Muscle layer of colon (tissue), 2 donors: ENCODE results near the gene SNTA1.
"Not testable (repeated sequence)": the region's sequence is repeated elsewhere in the genome, so short reads cannot be mapped to it uniquely, and the experiment has no call there.

ENCODE experiments used
- H3K27ac ChIP-seq: one replicate; pipeline ENCODE4 v1.7.0; 2013; ENCODE audit warnings: low read depth, mild to moderate bottlenecking, low read length, moderate library complexity
- H3K27me3 ChIP-seq, 2 donors: one replicate each; pipeline ENCODE4 v1.7.0; 2013; ENCODE audit warnings: low read length in 2 of 2, mild to moderate bottlenecking in 2 of 2; ENCODE audit not compliant: insufficient read depth in 2 of 2, control insufficient read depth in 1 of 2
- H3K36me3 ChIP-seq: one replicate; pipeline ENCODE4 v1.7.0; 2013; ENCODE audit warnings: mild to moderate bottlenecking, low read length; ENCODE audit not compliant: insufficient read depth
- H3K4me1 ChIP-seq: one replicate; pipeline ENCODE4 v1.7.0; 2013; ENCODE audit warnings: mild to moderate bottlenecking, low read length; ENCODE audit not compliant: insufficient read depth
- H3K4me3 ChIP-seq, 2 donors: one replicate each; pipeline ENCODE4 v1.7.0; 2013; ENCODE audit warnings: low read length in 2 of 2, low read depth in 1 of 2, mild to moderate bottlenecking in 1 of 2, moderate library complexity in 1 of 2
- H3K9ac ChIP-seq: one replicate; pipeline ENCODE4 v1.7.0; 2013; ENCODE audit warnings: low read length
- H3K9me3 ChIP-seq: one replicate; pipeline ENCODE4 v1.7.0; 2013; ENCODE audit warnings: mild to moderate bottlenecking, low read length
- donor health status: abdominal sarcoma.
- donor health status: Adenocarcinoma of cecum.

Gene SNTA1

DNA sequence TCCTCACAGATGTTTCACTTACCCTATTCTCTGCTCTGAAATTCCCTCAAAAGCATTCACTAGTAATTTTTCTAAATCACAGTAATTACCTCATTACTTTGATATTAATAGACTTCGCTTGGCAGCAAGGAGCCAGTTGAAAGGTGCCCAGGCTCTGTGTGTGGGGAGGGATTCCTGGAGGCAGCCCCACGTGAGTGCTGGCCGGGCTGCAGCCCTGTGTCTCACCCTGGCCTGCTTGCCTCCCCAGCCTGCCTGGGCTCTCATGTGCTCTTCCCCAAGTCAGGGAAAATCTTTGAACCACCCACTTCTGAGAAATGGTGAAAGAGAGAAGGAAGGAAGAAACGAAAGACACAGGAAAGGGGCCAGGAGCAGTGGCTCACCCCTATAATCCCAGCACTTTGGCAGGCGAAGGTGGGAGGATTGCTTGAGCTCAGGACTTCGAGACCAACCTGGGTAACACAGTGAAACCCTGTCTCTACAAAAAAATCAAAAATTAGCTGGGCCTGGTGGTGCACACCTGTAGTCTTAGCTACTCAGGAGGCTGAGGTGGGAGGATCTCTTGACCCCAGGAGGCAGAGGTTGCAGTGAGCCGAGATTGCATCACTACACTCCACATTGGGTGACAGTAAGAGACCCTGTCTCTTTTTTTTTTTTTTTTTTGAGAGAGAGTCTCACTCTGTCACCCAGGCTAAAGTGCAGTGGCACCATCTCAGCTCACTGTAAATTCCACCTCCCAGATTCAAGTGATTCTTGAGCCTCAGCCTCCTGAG, 20.0 kb upstream of the SNTA1 start:
- H3K4me1 ChIP-seq, result no peaks in the 10 kb centered on the region
- no peaks in the 10 kb centered on the region for H3K36me3 ChIP-seq
- no peak overlapping the region for H3K27ac ChIP-seq
- H3K27me3 ChIP-seq, result no peaks in the 10 kb centered on the region
- no peak overlapping the region for H3K4me3 ChIP-seq
- H3K9ac ChIP-seq, result no peak overlapping the region
- H3K9me3 ChIP-seq, result no peaks in the 10 kb centered on the region

DNA sequence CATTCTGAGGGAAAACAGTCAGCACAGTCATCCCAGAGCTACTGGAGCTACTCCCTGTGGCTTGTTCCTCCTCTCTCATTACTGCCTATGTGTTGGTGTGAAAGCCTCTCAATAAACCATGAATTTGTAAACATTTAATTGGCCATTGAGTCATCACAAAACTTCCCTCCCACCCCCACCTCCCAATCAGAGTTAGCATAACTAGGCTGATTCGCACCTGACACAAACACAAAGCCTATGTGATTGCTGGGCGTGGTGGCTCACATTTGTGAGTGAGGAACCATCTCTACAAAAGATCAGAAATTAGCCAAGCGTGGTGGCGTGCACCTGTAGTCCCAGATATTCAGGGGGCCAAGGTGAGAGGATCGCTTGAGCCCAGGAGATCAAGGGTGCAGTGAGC, 17.1 kb upstream of the SNTA1 start:
- no peak overlapping the region for H3K9ac ChIP-seq

DNA sequence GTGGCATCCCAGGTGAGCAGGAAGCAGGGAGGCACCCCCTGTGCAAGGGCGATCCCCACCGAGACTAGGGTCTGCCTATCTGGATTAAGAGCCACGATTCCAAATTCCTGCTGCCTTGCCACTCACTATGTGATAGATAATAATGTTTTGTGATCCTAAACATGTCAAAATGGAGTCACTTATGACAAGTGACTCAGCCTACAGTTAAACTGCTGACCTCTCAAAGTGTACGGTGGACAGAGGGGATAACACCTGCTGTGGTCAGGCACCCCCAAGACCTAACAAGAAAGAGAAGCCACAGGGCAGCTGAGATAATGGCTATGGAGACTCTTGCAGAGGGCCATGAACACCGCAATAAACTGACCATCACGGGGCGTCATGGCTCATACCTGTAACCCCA, 16.0 kb upstream of the SNTA1 start:
- H3K4me3 ChIP-seq, result no peak overlapping the region
- H3K27ac ChIP-seq, result no peak overlapping the region
- H3K9me3 ChIP-seq, result no peaks in the 10 kb centered on the region
- H3K9ac ChIP-seq, result no peak overlapping the region
- no peaks in the 10 kb centered on the region for H3K36me3 ChIP-seq
- H3K27me3 ChIP-seq, result no peaks in the 10 kb centered on the region
- H3K4me1 ChIP-seq, result no peaks in the 10 kb centered on the region

More for the DNA sequence above, 17.1 kb upstream of the SNTA1 start:
- no peak overlapping the region for H3K4me3 ChIP-seq
- H3K27ac ChIP-seq, result no peak overlapping the region
- H3K9me3 ChIP-seq, result no peaks in the 10 kb centered on the region
- H3K4me1 ChIP-seq, result no peaks in the 10 kb centered on the region
- H3K27me3 ChIP-seq, result no peaks in the 10 kb centered on the region
- no peaks in the 10 kb centered on the region for H3K36me3 ChIP-seq

DNA sequence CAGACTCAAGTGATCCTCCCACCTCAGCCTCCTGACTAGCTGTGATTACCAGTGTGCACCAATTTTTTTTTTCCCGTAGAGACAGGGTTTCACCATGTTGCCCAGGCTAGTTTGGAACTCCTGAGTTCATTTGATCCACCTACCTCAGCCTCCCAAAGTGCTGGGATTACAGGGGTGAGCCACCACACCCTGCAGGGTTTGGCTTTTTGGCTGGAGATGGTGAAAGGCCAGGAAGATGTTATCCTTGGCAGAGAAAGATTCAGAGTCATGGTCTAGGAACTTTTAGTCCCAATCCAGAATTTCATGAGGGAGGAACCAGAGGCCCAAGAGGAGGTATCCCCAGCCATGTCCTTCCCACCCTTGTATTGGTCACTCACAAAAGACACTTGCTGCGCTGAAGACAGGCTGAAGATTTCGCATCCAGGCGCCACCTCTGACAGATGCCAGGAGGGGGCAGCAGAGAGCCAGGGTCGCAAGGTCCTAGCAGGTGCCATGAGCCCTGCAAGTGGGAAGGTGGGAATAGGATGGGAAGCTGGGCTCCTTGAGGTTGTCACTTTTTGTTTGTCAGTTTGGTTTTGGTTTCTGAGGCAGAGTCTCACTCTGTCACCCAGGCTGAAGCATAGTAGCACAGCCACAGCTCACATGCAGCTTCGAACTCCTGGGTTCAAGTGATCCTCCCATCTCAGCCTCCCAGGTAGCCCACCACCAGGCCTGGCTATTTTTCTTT, 13.5 kb upstream of the SNTA1 start:
- not testable (repeated sequence) for H3K36me3 ChIP-seq, H3K4me3 ChIP-seq, H3K9ac ChIP-seq, H3K27me3 ChIP-seq, H3K4me1 ChIP-seq, H3K27ac ChIP-seq, H3K9me3 ChIP-seq

DNA sequence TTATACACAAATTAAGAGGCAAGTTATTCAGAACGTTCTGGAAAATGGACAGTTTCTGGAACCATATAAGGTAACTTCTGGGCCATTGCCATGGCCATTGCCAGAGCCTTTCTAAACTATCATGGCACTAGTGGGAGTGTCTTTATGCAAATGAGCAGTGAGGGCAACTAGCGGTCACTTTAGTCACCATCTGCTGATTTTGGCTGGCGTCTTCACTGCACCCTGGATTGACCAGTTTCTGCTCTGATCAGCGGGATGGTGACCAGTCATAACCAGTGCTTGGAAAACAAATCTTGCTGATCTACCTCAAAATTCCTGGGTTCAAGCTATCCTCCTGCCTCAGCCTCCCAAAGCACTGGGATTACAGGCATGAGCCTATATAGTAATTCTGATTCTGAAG, 7.3 kb upstream of the SNTA1 start:
- no peaks in the 10 kb centered on the region for H3K4me1 ChIP-seq
- H3K36me3 ChIP-seq, result no peaks in the 10 kb centered on the region
- H3K4me3 ChIP-seq, result no peak overlapping the region
- no peaks in the 10 kb centered on the region for H3K9me3 ChIP-seq
- no peak overlapping the region for H3K9ac ChIP-seq
- no peaks in the 10 kb centered on the region for H3K27me3 ChIP-seq
- H3K27ac ChIP-seq, result no peak overlapping the region

GRCh38 chr20:33445881-33446625, 2.5 kb upstream of the SNTA1 start:
- no peaks in the 10 kb centered on the region for H3K36me3 ChIP-seq
- no peak overlapping the region for H3K4me3 ChIP-seq
- no peak overlapping the region for H3K9ac ChIP-seq
- no peak overlapping the region for H3K27ac ChIP-seq
- no peaks in the 10 kb centered on the region for H3K27me3 ChIP-seq
- no peaks in the 10 kb centered on the region for H3K9me3 ChIP-seq
- peaks cover 19% of the 10 kb centered on the region for H3K4me1 ChIP-seq

- H3K9ac ChIP-seq, result no peak overlapping the region
- H3K4me3 ChIP-seq, result peak overlapping the region in 1 of 2 donors; percentile 80
Measured at GRCh38 chr20:33444797-33445560, 1.4 kb upstream of the SNTA1 start.

GRCh38 chr20:33443006-33443511, 504 bp downstream of the SNTA1 start:
- no peaks in the 10 kb centered on the region for H3K9me3 ChIP-seq
- peak overlapping the region; percentile 25 for H3K9ac ChIP-seq
- peak overlapping the region; percentile 32 for H3K27ac ChIP-seq
- peak overlapping the region; percentile 77 to 80 for H3K4me3 ChIP-seq
- peaks cover 7% of the 10 kb centered on the region for H3K36me3 ChIP-seq
- peaks cover 21% of the 10 kb centered on the region for H3K4me1 ChIP-seq
- H3K27me3 ChIP-seq, result no peaks in the 10 kb centered on the region

More at GRCh38 chr20:33444797-33445560, 1.4 kb upstream of the SNTA1 start:
- no peaks in the 10 kb centered on the region for H3K27me3 ChIP-seq
- peaks cover 21% of the 10 kb centered on the region for H3K4me1 ChIP-seq
- no peak overlapping the region for H3K27ac ChIP-seq
- H3K9me3 ChIP-seq, result no peaks in the 10 kb centered on the region
- H3K36me3 ChIP-seq, result no peaks in the 10 kb centered on the region

DNA sequence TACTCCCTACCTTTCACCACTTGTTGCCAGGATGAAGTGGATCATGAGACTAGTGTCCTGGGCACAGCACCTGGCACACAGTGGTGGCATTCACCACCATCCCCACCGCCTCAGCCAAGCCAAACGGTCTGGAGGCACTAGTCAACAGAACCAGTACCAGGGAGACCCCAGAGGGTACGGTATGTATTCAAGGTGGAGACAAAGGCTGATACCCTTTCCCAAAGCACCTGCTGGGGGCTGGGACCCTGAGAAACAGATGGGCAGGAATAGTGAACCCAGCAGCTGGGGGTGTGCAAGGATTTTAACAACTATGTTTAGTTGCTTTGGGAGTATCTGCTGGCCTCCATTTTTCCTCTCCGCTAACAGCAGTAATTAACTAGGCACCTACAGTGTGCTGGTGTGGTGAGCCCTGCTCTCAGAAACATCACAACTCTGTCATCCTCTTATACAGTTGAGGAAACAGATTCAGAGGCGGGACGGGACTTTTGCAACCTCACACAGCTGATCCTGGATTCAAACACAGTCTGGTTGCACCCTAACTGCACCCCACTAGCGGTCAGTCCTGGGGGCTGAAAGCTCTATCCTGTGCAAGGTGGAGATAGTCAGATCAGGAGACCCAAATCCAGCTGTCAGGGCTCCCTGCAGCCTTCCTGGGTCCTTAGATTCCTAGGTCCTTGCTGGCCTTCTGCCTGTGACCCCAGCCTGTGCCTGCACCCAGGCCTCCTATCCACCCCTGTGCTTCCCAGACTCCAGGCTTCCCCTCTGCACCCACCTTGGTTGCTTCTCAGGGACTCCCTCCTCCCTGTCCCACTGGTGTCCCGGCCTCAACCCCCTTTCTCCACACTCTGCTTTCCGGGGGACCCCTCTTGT, 1.2 kb downstream of the SNTA1 start:
- H3K9ac ChIP-seq, result peak overlapping the region; percentile 25
- peaks cover 21% of the 10 kb centered on the region for H3K4me1 ChIP-seq
- no peaks in the 10 kb centered on the region for H3K27me3 ChIP-seq
- peaks cover 7% of the 10 kb centered on the region for H3K36me3 ChIP-seq
- H3K27ac ChIP-seq, result peak overlapping the region; percentile 32
- H3K4me3 ChIP-seq, result peak overlapping the region in 1 of 2 donors; percentile 80
- H3K9me3 ChIP-seq, result no peaks in the 10 kb centered on the region

DNA sequence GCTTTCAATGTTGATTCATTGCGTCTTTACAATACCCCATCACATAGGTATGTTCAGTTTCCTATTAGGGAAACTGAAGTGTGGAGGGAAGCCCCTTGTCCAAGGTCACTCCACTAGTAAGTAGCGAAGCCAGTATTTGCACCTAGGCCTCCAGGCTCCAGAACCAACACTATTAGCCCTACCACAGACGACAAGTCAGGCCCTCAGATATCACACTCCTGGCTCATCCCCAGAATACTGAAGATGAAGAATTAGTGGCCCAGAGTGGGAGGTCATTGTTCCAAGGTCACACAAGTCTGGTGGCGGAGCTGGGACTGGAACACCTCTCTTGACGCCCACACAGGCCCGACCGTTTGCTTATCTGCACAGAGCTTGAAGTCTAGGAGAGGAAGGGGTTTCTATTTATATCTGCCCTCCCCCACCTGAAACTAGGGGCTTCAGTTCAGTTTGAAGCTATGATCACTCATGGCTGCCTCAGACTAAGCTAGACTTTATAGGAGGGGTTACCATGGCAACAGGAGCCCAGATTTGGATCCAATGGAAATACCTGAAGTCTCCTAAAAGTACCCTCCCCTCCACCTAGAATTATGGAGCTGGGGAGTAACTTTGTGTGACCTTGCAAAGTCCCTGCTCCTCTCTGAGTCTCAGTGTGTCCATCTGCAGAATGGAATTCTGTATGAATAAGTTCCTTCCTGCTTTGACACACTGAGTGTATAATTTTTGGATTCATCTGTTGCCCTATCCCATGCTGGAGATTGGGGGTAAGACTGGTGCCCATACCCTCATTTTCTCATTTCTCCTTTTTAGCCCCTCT, 2.2 kb downstream of the SNTA1 start:
- Histone ChIP-seq H3K9me3 (no peaks in the 10 kb centered on the region), H3K4me1 (peaks cover 21% of the 10 kb centered on the region), H3K4me3 (no peak overlapping the region), H3K36me3 (peaks cover 7% of the 10 kb centered on the region), H3K27ac (no peak overlapping the region), H3K9ac (no peak overlapping the region), H3K27me3 (no peaks in the 10 kb centered on the region)
